Endothelial cell of umbilical vein (primary cell): ENCODE data around the gene ASIC4.

Experiments used
- EZH2 ChIP-seq: IDR thresholded peaks from 2 replicates; pipeline ENCODE4 v1.6.1; 2012; ENCODE audit warnings: borderline replicate concordance, low read depth, mild to moderate bottlenecking, moderate library complexity, low read length, inconsistent platforms; ENCODE audit not compliant: severe bottlenecking
- FOS ChIP-seq: IDR thresholded peaks from 2 replicates; pipeline ENCODE4 v1.6.1; 2011; ENCODE audit warnings: mild to moderate bottlenecking, low read length, moderate library complexity, borderline replicate concordance; ENCODE audit not compliant: insufficient read depth
- GATA2 ChIP-seq: IDR thresholded peaks from 2 replicates; pipeline ENCODE4 v1.7.0; 2011; ENCODE audit warnings: low read depth, mild to moderate bottlenecking, moderate library complexity, mixed read lengths, low read length; ENCODE audit not compliant: insufficient read length, insufficient read depth
- JUN ChIP-seq: IDR thresholded peaks from 2 replicates; pipeline ENCODE4 v1.6.1; 2011; ENCODE audit warnings: borderline replicate concordance, low read depth; ENCODE audit not compliant: insufficient read length, insufficient read depth
- MYC ChIP-seq: IDR thresholded peaks from one replicate; pipeline ENCODE4 v1.6.1; 2011; ENCODE audit warnings: mild to moderate bottlenecking, low read depth, low read length
- POLR2A ChIP-seq: IDR thresholded peaks from 2 replicates; pipeline ENCODE4 v1.6.1; 2012; ENCODE audit warnings: low read depth, mild to moderate bottlenecking, control low read depth, low read length
- POLR2AphosphoS5 ChIP-seq: IDR thresholded peaks from 2 replicates; pipeline ENCODE4 v1.6.1; 2012; ENCODE audit warnings: low read depth, mild to moderate bottlenecking, control low read depth, low read length, moderate library complexity; ENCODE audit not compliant: insufficient read depth
- TF ChIP-seq, protein P1 (sequence below), 2 donors: IDR thresholded peaks; 1 replicate in 1 of 2; 2 replicates in 1 of 2; pipeline ENCODE4 v1.5.1; 2011; ENCODE audit warnings: low read length in 2 of 2, mild to moderate bottlenecking in 2 of 2, moderate library complexity in 2 of 2, control low read depth in 1 of 2, inconsistent platforms in 1 of 2, low read depth in 1 of 2; ENCODE audit not compliant: insufficient read depth in 1 of 2; ENCODE audit errors: extremely low read depth in 1 of 2
- TF ChIP-seq, protein P2 (sequence below): IDR thresholded peaks from 2 replicates; pipeline ENCODE4 v1.6.1; 2011; ENCODE audit not compliant: insufficient read depth, insufficient read length

DNA sequence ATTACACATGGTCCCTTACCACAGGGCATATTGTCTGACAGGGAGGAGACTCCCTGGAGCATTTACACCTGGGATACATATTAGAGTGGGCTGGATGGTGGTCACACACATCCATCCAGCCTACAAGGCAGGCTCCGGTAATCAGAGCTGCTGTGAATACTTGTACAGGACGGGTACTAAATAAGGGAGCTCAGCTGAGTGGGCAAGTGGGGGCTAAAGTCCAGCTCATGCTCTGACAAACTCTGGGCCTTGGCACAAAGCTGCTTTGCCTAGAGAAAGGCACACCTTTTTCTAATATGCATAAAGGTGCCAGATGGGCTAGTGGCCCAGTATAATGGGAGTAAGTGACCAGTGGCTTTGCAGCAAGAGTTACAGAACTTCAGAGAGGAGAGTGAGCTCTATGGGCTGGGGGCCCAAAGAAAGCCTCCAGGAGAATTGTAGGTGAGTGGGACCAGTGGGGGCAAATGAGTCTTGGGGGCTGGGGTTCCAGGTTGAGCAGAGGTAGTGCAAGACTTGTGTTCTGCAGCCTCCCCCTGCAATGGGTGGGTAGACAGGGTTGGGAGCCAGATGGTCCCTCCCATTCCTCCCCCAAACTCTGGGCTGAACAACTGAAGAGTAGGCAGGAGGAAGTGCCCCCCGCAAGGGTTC lies 31.1 kb downstream of the ASIC4 start:
- TF ChIP-seq, protein P1, sequence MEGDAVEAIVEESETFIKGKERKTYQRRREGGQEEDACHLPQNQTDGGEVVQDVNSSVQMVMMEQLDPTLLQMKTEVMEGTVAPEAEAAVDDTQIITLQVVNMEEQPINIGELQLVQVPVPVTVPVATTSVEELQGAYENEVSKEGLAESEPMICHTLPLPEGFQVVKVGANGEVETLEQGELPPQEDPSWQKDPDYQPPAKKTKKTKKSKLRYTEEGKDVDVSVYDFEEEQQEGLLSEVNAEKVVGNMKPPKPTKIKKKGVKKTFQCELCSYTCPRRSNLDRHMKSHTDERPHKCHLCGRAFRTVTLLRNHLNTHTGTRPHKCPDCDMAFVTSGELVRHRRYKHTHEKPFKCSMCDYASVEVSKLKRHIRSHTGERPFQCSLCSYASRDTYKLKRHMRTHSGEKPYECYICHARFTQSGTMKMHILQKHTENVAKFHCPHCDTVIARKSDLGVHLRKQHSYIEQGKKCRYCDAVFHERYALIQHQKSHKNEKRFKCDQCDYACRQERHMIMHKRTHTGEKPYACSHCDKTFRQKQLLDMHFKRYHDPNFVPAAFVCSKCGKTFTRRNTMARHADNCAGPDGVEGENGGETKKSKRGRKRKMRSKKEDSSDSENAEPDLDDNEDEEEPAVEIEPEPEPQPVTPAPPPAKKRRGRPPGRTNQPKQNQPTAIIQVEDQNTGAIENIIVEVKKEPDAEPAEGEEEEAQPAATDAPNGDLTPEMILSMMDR (IDR thresholded peaks at IDR 0.05; ENCODE audit: extremely low read depth in 1 of 2, insufficient read depth in 1 of 2, low read depth in 1 of 2, low read length in 2 of 2) = no peak
- no peak for TF ChIP-seq POLR2A
- no peak for TF ChIP-seq POLR2AphosphoS5
- no peak for TF ChIP-seq JUN
- TF ChIP-seq EZH2 = no peak
- TF ChIP-seq FOS = no peak
- no peak for TF ChIP-seq GATA2
- TF ChIP-seq, protein P2, sequence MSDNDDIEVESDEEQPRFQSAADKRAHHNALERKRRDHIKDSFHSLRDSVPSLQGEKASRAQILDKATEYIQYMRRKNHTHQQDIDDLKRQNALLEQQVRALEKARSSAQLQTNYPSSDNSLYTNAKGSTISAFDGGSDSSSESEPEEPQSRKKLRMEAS = no peak
- no peak for TF ChIP-seq MYC
